Measurements from ENCODE around the gene ASPM.

ASPM gene

DNA sequence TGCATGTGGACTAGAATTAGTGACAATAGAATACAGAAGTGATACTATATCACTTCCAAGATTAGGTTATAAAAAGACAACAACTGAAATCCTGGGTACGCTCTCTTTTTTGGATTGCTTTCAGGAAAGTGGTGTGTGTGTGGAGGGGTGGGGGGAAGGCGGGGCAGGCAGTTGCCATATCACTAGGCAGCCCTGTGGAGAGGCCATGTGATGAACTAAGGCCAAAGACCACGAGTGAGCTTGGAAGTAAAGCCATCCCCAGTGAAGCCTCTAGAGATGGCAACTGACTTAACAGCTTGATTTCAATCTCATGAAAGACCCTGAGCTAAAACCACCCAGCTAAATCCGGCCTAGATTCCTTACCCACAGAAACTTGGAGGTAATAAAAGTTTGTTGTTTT, 6.2 kb upstream of the ASPM start:
- Histone ChIP-seq H3K27ac (no peak overlapping the region), H3K27me3 (ENCODE audit: control insufficient read depth, insufficient read depth, low read length) (no peaks in the 10 kb centered on the region), H2AFZ (no peak overlapping the region), H3K4me1 (no peaks in the 10 kb centered on the region), H3K4me2 (ENCODE audit: low read length) (no peak overlapping the region), H3K4me3 (ENCODE audit: low read depth, low read length) (no peak overlapping the region), H3K79me2 (no peaks in the 10 kb centered on the region), H3K36me3 (ENCODE audit: control insufficient read depth, insufficient read depth, low read length) (no peaks in the 10 kb centered on the region), H3K9ac (no peak overlapping the region), H3K9me3 (ENCODE audit: control insufficient read depth, low read length) (no peaks in the 10 kb centered on the region)
- TF ChIP-seq, protein P1, sequence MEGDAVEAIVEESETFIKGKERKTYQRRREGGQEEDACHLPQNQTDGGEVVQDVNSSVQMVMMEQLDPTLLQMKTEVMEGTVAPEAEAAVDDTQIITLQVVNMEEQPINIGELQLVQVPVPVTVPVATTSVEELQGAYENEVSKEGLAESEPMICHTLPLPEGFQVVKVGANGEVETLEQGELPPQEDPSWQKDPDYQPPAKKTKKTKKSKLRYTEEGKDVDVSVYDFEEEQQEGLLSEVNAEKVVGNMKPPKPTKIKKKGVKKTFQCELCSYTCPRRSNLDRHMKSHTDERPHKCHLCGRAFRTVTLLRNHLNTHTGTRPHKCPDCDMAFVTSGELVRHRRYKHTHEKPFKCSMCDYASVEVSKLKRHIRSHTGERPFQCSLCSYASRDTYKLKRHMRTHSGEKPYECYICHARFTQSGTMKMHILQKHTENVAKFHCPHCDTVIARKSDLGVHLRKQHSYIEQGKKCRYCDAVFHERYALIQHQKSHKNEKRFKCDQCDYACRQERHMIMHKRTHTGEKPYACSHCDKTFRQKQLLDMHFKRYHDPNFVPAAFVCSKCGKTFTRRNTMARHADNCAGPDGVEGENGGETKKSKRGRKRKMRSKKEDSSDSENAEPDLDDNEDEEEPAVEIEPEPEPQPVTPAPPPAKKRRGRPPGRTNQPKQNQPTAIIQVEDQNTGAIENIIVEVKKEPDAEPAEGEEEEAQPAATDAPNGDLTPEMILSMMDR (IDR thresholded peaks at IDR 0.05), result no peak

DNA sequence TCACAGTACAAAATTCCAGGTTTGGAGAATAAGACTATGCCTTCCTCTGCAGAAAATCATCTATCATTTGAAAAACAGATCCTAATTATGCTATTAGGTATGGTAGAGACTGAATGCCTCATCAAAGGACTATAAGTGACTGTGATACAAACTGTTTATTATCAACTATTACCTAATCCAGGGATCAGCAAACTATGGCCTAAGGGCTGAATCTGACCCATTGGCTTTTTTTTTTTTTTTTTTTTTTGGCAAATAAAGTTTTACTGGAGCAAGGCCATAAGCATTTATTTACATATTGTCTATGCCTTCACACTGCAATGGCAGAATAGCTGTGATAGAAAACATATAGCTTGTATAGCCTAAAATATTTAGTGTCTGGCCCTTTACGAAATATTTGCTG, 4.7 kb upstream of the ASPM start:
- Histone ChIP-seq H3K4me2 (ENCODE audit: low read length) (no peak overlapping the region), H3K27ac (no peak overlapping the region), H3K4me1 (no peaks in the 10 kb centered on the region), H3K79me2 (no peaks in the 10 kb centered on the region), H2AFZ (no peak overlapping the region), H3K36me3 (ENCODE audit: control insufficient read depth, insufficient read depth, low read length) (no peaks in the 10 kb centered on the region), H3K9ac (no peak overlapping the region), H3K27me3 (ENCODE audit: control insufficient read depth, insufficient read depth, low read length) (no peaks in the 10 kb centered on the region), H3K4me3 (ENCODE audit: low read depth, low read length) (no peak overlapping the region), H3K9me3 (ENCODE audit: control insufficient read depth, low read length) (no peaks in the 10 kb centered on the region)
- TF ChIP-seq, protein P1 (IDR thresholded peaks at IDR 0.05), result no peak

DNA sequence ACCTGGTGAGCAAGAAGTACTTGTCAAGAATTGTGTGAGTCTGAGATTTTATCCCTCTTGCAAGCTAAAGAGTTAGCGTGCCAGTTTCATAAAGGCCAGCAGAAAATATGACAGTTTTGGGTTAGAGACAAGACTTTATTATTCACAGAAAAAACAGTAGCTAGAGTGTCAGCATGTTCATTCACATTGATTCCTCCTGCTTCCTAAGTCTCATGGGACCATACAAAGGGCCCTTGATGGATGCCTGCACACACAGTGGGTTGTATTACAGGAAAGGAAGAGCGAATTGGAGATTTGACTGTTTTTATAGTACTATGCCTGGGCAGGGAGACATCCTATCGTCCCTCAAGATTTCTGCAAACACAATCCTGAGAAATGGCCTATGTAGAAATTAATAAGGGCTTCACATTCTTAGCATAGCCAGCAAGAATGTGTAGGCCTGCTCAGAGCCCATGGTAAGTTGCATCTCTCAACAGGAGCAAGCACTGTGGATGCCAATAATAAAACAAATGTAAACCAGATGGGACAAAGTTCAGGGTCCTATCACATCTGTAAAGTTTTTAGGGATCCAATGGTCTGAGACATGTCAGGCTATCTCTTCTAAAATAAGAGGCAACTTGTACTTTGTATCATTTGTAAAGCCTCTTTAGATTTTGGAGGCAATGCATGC, 4.0 kb upstream of the ASPM start:
- TF ChIP-seq, protein P1 (IDR thresholded peaks at IDR 0.05), result no peak
- Histone ChIP-seq H3K9ac (no peak overlapping the region), H3K27ac (no peak overlapping the region), H3K4me1 (no peaks in the 10 kb centered on the region), H3K36me3 (ENCODE audit: control insufficient read depth, insufficient read depth, low read length) (no peaks in the 10 kb centered on the region), H3K27me3 (ENCODE audit: control insufficient read depth, insufficient read depth, low read length) (no peaks in the 10 kb centered on the region), H3K4me2 (ENCODE audit: low read length) (no peak overlapping the region), H3K79me2 (no peaks in the 10 kb centered on the region), H2AFZ (no peak overlapping the region), H3K9me3 (ENCODE audit: control insufficient read depth, low read length) (no peaks in the 10 kb centered on the region), H3K4me3 (ENCODE audit: low read depth, low read length) (no peak overlapping the region)

DNA sequence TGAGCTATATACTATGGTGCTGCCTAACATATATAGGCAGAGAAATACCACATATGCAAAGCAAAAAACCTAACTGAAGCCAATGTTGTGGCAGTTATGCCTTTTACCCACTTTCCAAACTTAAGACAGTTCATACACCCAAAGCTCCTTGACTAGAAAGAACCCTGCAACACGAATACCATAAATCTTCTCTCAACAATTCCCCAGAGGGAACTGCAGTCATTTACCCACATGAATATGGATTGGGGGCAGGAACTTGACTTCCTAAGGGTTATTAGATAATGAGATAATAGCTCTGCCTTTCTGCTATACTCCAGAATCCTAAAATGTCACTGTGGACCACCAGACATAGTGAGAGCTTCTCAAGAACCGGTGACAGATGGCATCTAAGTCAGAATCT, 2.9 kb upstream of the ASPM start:
- H3K4me1 ChIP-seq, result no peaks in the 10 kb centered on the region
- H3K4me2 ChIP-seq (ENCODE audit: low read length), result no peak overlapping the region
- no peak overlapping the region for H3K9ac ChIP-seq
- no peak overlapping the region for H3K4me3 ChIP-seq (ENCODE audit: low read depth, low read length)
- no peaks in the 10 kb centered on the region for H3K36me3 ChIP-seq (ENCODE audit: control insufficient read depth, insufficient read depth, low read length)
- no peaks in the 10 kb centered on the region for H3K79me2 ChIP-seq
- TF ChIP-seq, protein P1 (IDR thresholded peaks at IDR 0.05), result no peak
- no peaks in the 10 kb centered on the region for H3K27me3 ChIP-seq (ENCODE audit: control insufficient read depth, insufficient read depth, low read length)
- H2AFZ ChIP-seq, result no peak overlapping the region
- no peaks in the 10 kb centered on the region for H3K9me3 ChIP-seq (ENCODE audit: control insufficient read depth, low read length)
- H3K27ac ChIP-seq, result no peak overlapping the region

DNA sequence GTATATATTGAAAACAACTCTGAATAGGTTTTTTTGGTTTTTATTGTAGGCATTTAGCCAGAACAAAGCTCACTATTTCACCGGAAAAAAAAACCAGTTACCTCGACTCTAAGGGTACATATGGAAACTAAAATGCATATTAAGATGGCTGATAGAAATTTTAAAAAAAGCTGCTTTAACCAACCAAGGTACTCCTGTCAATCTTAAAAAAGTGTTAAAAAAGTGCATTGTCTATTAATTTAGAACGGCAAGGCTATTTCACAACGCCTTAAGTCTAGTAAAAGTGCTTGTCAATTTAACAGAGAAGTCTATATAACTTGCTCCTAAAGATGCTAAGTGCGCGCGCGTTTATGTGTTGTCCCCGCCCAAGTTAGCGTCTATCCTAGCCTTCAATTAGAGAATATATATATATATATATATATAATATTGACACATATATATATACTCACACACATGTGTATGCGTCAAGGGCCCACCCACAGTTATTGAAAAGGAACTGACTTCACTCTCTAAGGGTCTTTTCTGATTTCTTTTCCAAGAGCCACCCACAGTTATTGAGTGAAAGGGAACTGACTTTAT, 934 bp downstream of the ASPM start:
- TF ChIP-seq, protein P1 (IDR thresholded peaks at IDR 0.05), result no peak
- Histone ChIP-seq H3K9me3 (ENCODE audit: control insufficient read depth, low read length) (no peaks in the 10 kb centered on the region), H3K9ac (no peak overlapping the region), H2AFZ (no peak overlapping the region), H3K36me3 (ENCODE audit: control insufficient read depth, insufficient read depth, low read length) (no peaks in the 10 kb centered on the region), H3K79me2 (no peaks in the 10 kb centered on the region), H3K4me3 (ENCODE audit: low read depth, low read length) (peak overlapping the region; percentile 75), H3K4me2 (ENCODE audit: low read length) (peak overlapping the region; percentile 97), H3K27me3 (ENCODE audit: control insufficient read depth, insufficient read depth, low read length) (no peaks in the 10 kb centered on the region), H3K27ac (no peak overlapping the region), H3K4me1 (no peaks in the 10 kb centered on the region)

Measured in parathyroid adenoma (tissue), 2 donors.